Stomach (tissue), 9 donors: ENCODE data around the gene UBE2L5. TPM values are rescaled to one million over a fixed set of nuclear protein-coding genes. Genes with fewer than 3 reads are reported as not detected.

ENCODE experiments used
- DNase-seq, 2 donors: peaks; one replicate each; pipeline versions ENCODE4 v3.0.0 to v3.0.0-alpha.2; 2013 to 2019
- H3K27ac ChIP-seq, 5 donors: fragments of 200-600 bp in 4 of 5; sonication (generic) in 4 of 5; one replicate each; pipeline ENCODE4 v1.5.1; 2013 to 2019; ENCODE audit warnings: mild to moderate bottlenecking in 1 of 5, moderate library complexity in 1 of 5
- H3K27me3 ChIP-seq, 3 donors: fragments of 200-600 bp; sonication (generic); one replicate each; pipeline ENCODE4 v1.5.1; 2017 to 2019; ENCODE audit warnings: mixed run types in 1 of 3
- H3K36me3 ChIP-seq, 4 donors: fragments of 200-600 bp; sonication (generic); 1 replicate in 3 of 4; 2 replicates in 1 of 4; pipeline ENCODE4 v1.5.1; 2016 to 2019
- H3K4me1 ChIP-seq, 4 donors: fragments of 200-600 bp; sonication (generic); one replicate each; pipeline ENCODE4 v1.5.1; 2016 to 2019
- H3K4me3 ChIP-seq, 4 donors: fragments of 200-600 bp; sonication (generic) in 3 of 4; one replicate each; pipeline ENCODE4 v1.5.1; 2016 to 2019; ENCODE audit warnings: mild to moderate bottlenecking in 1 of 4
- H3K9me3 ChIP-seq, 4 donors: fragments of 200-600 bp; sonication (generic); one replicate each; pipeline ENCODE4 v1.5.1; 2016 to 2019
- CTCF ChIP-seq, 7 experiments: fragments of 450-650 bp in 4 of 7; fragments of 200-600 bp in 3 of 7; sonication (generic) in 3 of 7; IDR thresholded peaks; one replicate each; pipeline ENCODE4 v1.5.1; 2016 to 2019; ENCODE audit warnings: antibody characterized with exemption in 7 of 7, control low read depth in 2 of 7, mild to moderate bottlenecking in 1 of 7
- EP300 ChIP-seq: sonication (generic); formaldehyde crosslinking; IDR thresholded peaks from one replicate; pipeline ENCODE4 v1.6.1; 2017; ENCODE audit warnings: antibody characterized with exemption
- POLR2A ChIP-seq, 4 donors: fragments of 450-650 bp; IDR thresholded peaks; one replicate each; pipeline ENCODE4 v1.6.1; 2016; ENCODE audit warnings: antibody characterized with exemption in 4 of 4, control low read depth in 2 of 4, mild to moderate bottlenecking in 1 of 4, moderate library complexity in 1 of 4
- POLR2AphosphoS5 ChIP-seq, 3 donors: sonication (generic); formaldehyde crosslinking; IDR thresholded peaks; one replicate each; pipeline ENCODE4 v1.6.1; 2016; ENCODE audit warnings: antibody characterized with exemption in 3 of 3
- WGBS, 5 donors: extraction: QIAGEN DNeasy Blood & Tissue Kit in 3 of 5; methylation state at CpG; one replicate each; pipeline versions ENCODE4 v1.1.5 to v1.1.7; 2013 to 2018; 5-methylcytosine and 5-hydroxymethylcytosine counted together
- intact Hi-C: fragments of 100-400 bp; cut with DNase I; formaldehyde crosslinking; loops from one replicate; pipeline ENCODE4 v1.15.1; 2023; ENCODE audit warnings: low total_unique reads
- polyA plus RNA-seq, 3 donors: library from polyadenylated mRNA; stranded (reverse); fragments of 200-250 nt; gene quantifications; one replicate each; pipeline ENCODE4 v1.2.3, GENCODE V29; 2013
- total RNA-seq, 5 donors: library from RNA; depleted of rRNA; stranded (reverse); fragments of >200 nt; gene quantifications; one replicate each; pipeline versions ENCODE4 v1.1.0 to v1.2.3, GENCODE V29; 2014 to 2016
- donor health status: healthy with polysubstance abuse.
- donor health status: Bipolar disorder and iron deficiency.
- donor health status: healthy.

The UBE2L5 gene
- total and polyA plus RNA-seq, 8 donors, result not detected

- H3K27ac ChIP-seq, result peak overlapping the region in 1 of 5 donors; percentile 67
- H3K36me3 ChIP-seq, result no peaks in the 10 kb centered on the region
- no peak overlapping the region for H3K4me3 ChIP-seq
- DNase-seq, result no peak
- no peak for TF ChIP-seq POLR2AphosphoS5 (IDR thresholded peaks at IDR 0.05)
- TF ChIP-seq CTCF (IDR thresholded peaks at IDR 0.05), result no peak
- TF ChIP-seq EP300, result no peak
- TF ChIP-seq POLR2A (IDR thresholded peaks at IDR 0.05), result no peak
- peaks cover 0 to 20% (median 2%) of the 10 kb centered on the region in 4 donors for H3K4me1 ChIP-seq
- no peaks in the 10 kb centered on the region for H3K27me3 ChIP-seq
- no peaks in the 10 kb centered on the region for H3K9me3 ChIP-seq
- 39 to 64% (median 52%) methylated on average over 4 of the region's 4 CpGs for whole genome bisulfite sequencing, 5 donors
- intact Hi-C loops, result no loop called here
These were observed 55.3 kb downstream of the UBE2L5 start for GRCh38 chr13:30477346-30478195.

Other genes starting within 250 kb of the UBE2L5 start
- gene KATNAL1, start 114.9 kb upstream of the UBE2L5 start, total RNA-seq, result 10 to 100 TPM in 1 of 5 donors, 1 to 10 TPM in 4; 1.2 to 24.2 (median 5.9) TPM
- 1 to 10 TPM; 1.4 to 3.1 (median 2.1) TPM for gene KATNAL1, start 114.9 kb upstream of the UBE2L5 start, polyA plus RNA-seq
- 100 to 1,000 TPM in 4 of 5 donors, 10 to 100 TPM in 1; 29.5 to 479 (median 322) TPM for gene HMGB1, start 43.4 kb downstream of the UBE2L5 start, total RNA-seq
- gene HMGB1, start 43.4 kb downstream of the UBE2L5 start, polyA plus RNA-seq, result 100 to 1,000 TPM; 346 to 399 (median 346) TPM
- 10 to 100 TPM in 4 of 5 donors, 1 to 10 TPM in 1; 6.4 to 33.9 (median 16.3) TPM for gene USPL1, start 195.4 kb downstream of the UBE2L5 start, total RNA-seq
- gene USPL1, start 195.4 kb downstream of the UBE2L5 start, polyA plus RNA-seq, result 1 to 10 TPM; 5.5 to 7.4 (median 6.1) TPM